ENCODE results near the gene ERVV-1.

Gene ERVV-1

DNA sequence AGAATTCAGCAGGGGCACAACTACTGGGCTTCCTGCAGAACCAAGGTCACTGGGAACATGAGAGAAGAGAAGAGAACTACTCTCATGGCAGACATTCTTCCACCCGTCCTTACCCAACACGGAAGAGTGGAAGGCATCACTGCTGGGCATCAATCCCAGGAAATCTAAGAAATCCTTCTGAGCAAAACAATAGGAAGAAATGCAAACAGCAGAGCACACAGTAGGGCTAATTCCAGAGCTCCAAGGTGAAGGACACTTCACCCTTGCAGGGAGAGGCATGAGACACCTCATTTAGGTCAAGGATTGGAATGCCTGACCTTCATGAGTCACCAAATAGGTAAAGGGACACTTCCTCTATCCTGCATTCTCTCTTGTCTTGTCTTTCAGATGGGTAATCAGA, 33.7 kb downstream of the ERVV-1 start:
- no peak overlapping the region for H3K4me3 ChIP-seq (ENCODE audit: low read length)
- TF ChIP-seq ZNF274 (IDR thresholded peaks at IDR 0.05; ENCODE audit: low read depth, low read length) = no peak

DNA sequence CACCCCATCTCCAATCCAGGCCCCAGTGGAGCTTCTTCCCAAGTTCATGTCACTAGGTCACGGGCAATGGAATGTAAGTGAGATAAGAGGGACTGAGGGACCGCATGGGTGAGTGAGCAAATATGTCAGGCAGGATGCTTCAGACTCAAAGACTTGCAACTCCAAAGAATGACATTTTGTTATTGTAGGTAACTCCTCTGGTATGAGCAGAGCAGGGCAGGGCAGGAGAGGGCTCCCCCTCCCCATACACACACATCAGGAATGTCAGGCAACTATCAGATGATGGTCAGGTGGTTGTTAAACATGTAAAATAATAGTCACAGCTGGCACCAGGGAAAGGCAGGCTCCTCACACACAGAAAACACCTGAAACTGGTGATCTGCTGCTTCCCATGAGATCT, 41.4 kb downstream of the ERVV-1 start:
- no peak overlapping the region for H3K4me3 ChIP-seq (ENCODE audit: low read length)
- TF ChIP-seq ZNF274 (IDR thresholded peaks at IDR 0.05; ENCODE audit: low read depth, low read length) = no peak

DNA sequence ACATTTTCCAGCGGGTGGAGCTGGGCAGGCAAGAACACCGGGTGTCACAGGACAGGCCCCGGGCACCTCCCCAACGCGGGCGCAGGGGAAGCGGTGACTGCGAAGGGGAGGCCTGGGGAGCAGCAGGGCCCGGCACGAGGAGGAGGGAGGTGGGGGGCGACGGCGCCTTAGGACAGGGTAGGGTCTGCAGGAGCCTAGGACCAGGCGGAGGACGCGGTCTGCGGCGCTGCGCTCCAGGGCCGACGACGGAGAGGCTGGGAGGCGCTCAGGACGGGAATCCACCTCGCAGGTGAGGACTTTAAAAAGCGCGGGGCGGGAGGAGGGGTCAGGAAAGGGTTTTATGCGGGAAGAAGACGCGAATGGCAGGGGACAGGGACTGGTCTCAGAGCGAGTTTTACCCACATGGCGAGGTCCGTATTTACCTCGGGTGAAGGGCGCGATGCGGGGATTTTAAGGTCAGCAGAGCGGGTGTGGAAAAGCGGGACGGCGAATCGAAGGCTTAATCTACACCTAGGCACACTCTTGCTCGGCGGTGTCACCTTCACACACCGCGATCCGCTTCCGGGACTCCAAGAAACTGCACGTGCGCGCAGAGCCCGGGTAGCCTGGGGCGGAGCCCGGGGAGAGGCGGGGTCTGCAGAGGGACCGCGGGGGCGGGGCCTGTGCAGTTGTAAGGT, 44.3 kb downstream of the ERVV-1 start:
- H3K4me3 ChIP-seq (ENCODE audit: low read length) = no peak overlapping the region; the same call in 1 of the 2 replicates
- no peak for TF ChIP-seq ZNF274 (IDR thresholded peaks at IDR 0.05; ENCODE audit: low read depth, low read length)
